ENCODE measurements around the gene ANKLE1.

GRCh38 chr19:17249887-17250548 lies 31.7 kb upstream of the ANKLE1 start:
- TF ChIP-seq, protein P1, sequence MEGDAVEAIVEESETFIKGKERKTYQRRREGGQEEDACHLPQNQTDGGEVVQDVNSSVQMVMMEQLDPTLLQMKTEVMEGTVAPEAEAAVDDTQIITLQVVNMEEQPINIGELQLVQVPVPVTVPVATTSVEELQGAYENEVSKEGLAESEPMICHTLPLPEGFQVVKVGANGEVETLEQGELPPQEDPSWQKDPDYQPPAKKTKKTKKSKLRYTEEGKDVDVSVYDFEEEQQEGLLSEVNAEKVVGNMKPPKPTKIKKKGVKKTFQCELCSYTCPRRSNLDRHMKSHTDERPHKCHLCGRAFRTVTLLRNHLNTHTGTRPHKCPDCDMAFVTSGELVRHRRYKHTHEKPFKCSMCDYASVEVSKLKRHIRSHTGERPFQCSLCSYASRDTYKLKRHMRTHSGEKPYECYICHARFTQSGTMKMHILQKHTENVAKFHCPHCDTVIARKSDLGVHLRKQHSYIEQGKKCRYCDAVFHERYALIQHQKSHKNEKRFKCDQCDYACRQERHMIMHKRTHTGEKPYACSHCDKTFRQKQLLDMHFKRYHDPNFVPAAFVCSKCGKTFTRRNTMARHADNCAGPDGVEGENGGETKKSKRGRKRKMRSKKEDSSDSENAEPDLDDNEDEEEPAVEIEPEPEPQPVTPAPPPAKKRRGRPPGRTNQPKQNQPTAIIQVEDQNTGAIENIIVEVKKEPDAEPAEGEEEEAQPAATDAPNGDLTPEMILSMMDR (IDR thresholded peaks at IDR 0.05): no peak
- no peak for TF ChIP-seq POLR2A (IDR thresholded peaks at IDR 0.05)
